GM12878 (cell line): ENCODE measurements around the gene ARHGEF17. TPM values are rescaled to one million over a fixed set of nuclear protein-coding genes. Genes with fewer than 3 reads are reported as not detected.

Source experiments
- EP300 ChIP-seq, 2 experiments: fragments of 150-350 bp in 1 of 2; IDR thresholded peaks; 2 replicates each; pipeline ENCODE4 v1.6.1; 2011 to 2012; ENCODE audit warnings: low read depth in 2 of 2, low read length in 2 of 2, borderline replicate concordance in 1 of 2, improper control_type of control experiment in 1 of 2, inconsistent platforms in 1 of 2; ENCODE audit not compliant: control insufficient read depth in 1 of 2
- FOXM1 ChIP-seq: IDR thresholded peaks from 2 replicates; pipeline ENCODE4 v1.6.1; 2012; ENCODE audit warnings: low read depth, mild to moderate bottlenecking, inconsistent platforms, low read length, moderate library complexity
- GABPA ChIP-seq: IDR thresholded peaks from 2 replicates; pipeline ENCODE4 v1.6.1; 2014; ENCODE audit warnings: antibody characterized with exemption, low read depth, mild to moderate bottlenecking, inconsistent platforms
- IKZF1 ChIP-seq: fragments of 450-650 bp; conservative IDR thresholded peaks from 2 replicates; pipeline ENCODE4 v1.6.1; 2017; ENCODE audit warnings: antibody characterized with exemption, mild to moderate bottlenecking
- IKZF2 ChIP-seq, 2 experiments: fragments of 450-650 bp; IDR thresholded peaks; 2 replicates each; pipeline ENCODE4 v1.6.1; 2017; ENCODE audit warnings: mild to moderate bottlenecking in 2 of 2, moderate library complexity in 2 of 2
- SMC3 ChIP-seq: IDR thresholded peaks from 2 replicates; pipeline ENCODE4 v1.6.1; 2011; ENCODE audit warnings: low read length, improper control_type of control experiment, borderline replicate concordance
- SPI1 ChIP-seq: IDR thresholded peaks from 2 replicates; pipeline ENCODE4 v1.6.1; 2011; ENCODE audit warnings: low read depth, mild to moderate bottlenecking, low read length, moderate library complexity, borderline replicate concordance; ENCODE audit not compliant: insufficient read depth
- SRF ChIP-seq, 2 experiments: IDR thresholded peaks; 2 replicates each; pipeline ENCODE4 v1.6.1; 2011; ENCODE audit warnings: low read depth in 2 of 2, low read length in 2 of 2, mild to moderate bottlenecking in 1 of 2, moderate library complexity in 1 of 2
- TCF7 ChIP-seq: IDR thresholded peaks from 2 replicates; pipeline ENCODE4 v1.6.1; 2014; ENCODE audit warnings: antibody characterized with exemption, borderline replicate concordance
- polyA plus RNA-seq, 11 experiments: library from polyadenylated mRNA; depleted of rRNA in 4 of 11; unstranded in 6 of 11; stranded (reverse) in 5 of 11; fragments of >200 nt; fragmentation: Nextera tagmentation in 4 of 11; fragmentation: Illumina TruSeq in 1 of 11; extraction: Ambion mirVana in 4 of 11; extraction: Trizol in 1 of 11; gene quantifications; 1 replicate in 1 of 11; 2 replicates in 10 of 11; pipeline versions ENCODE4 v1.2.1 to v1.2.3, GENCODE V29; 2011 to 2016; ENCODE audit warnings: inconsistent platforms in 2 of 11, missing spikeins in 2 of 11, low read depth in 1 of 11
- total RNA-seq, 4 experiments: library from RNA; depleted of rRNA in 3 of 4; stranded (reverse); fragments of >200 nt in 3 of 4; fragmentation: Illumina TruSeq in 1 of 4; extraction: Trizol in 1 of 4; gene quantifications; 2 replicates each; pipeline versions ENCODE4 v1.2.1 to v1.2.3, GENCODE V29; 2013 to 2021
- TF ChIP-seq, protein P1 (sequence below): fragments of 450-650 bp; IDR thresholded peaks from 2 replicates; pipeline ENCODE4 v1.6.1; 2017; ENCODE audit warnings: mild to moderate bottlenecking, low read depth, inconsistent platforms; ENCODE audit not compliant: poor library complexity, severe bottlenecking
- TF ChIP-seq, protein P2 (sequence below): IDR thresholded peaks from 2 replicates; pipeline ENCODE4 v1.6.1; 2012; ENCODE audit warnings: improper control_type of control experiment, low read depth, low read length; ENCODE audit not compliant: insufficient replicate concordance
- TF ChIP-seq, protein P3 (sequence below): IDR thresholded peaks from 2 replicates; pipeline ENCODE4 v1.6.1; 2012; ENCODE audit warnings: low read depth, low read length, improper control_type of control experiment
- TF ChIP-seq, protein P4 (sequence below): fragments of 450-650 bp; IDR thresholded peaks from 2 replicates; pipeline ENCODE4 v1.6.1; 2017; ENCODE audit warnings: low read depth, mild to moderate bottlenecking, moderate library complexity
- TF ChIP-seq, protein P5 (sequence below), 3 experiments: IDR thresholded peaks in 2 of 3; conservative IDR thresholded peaks in 1 of 3; 2 replicates each; pipeline ENCODE4 v1.5.1; 2011; ENCODE audit warnings: low read depth in 3 of 3, low read length in 3 of 3, mild to moderate bottlenecking in 3 of 3, control low read depth in 2 of 3, moderate library complexity in 2 of 3, inconsistent platforms in 1 of 3, mixed read lengths in 1 of 3; ENCODE audit not compliant: control insufficient read depth in 2 of 3, insufficient read depth in 1 of 3; ENCODE audit errors: extremely low read depth in 1 of 3

The ARHGEF17 gene
- total and polyA plus RNA-seq, 10 of the 15 experiments (the other 5 are each of a cell fraction or from before 2014, with no cell fraction given): 0.15 to 11.0 (median 1.7) TPM

DNA sequence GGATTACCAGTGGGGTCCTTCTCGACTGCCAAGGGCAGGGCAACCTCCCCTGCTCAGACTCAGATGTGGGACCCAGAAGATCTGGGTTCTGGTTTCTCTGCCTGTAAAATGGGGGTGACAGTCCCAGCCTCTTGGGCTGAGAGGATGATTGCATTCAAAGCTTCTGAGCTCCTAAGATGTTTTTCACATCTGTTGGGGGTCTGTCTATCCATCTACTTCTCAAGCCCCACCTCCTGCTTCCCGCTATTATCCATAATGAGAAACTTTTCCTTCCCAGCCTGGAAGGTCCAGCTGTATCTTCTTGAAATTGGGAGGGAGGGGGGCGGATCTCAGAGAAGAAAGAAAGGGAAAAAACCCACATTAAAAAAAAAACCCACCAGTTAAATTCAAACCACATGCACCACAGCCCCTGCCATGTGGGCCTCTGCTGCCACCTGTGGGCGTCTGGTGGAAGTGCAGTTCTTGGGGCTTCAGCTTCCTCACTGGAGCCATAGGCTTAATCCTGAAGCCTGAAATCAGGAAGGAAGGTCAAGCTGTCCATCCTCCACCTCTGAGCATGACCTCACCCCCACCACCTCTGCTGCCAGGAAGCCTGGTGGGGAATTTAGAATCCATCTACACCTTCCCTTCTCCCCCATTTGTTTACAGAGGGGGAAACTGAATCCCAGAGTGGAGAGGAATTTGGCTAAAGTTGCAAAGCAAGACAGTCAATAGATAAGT is 27.3 kb downstream of the ARHGEF17 start (continued):
- TF ChIP-seq, protein P1, sequence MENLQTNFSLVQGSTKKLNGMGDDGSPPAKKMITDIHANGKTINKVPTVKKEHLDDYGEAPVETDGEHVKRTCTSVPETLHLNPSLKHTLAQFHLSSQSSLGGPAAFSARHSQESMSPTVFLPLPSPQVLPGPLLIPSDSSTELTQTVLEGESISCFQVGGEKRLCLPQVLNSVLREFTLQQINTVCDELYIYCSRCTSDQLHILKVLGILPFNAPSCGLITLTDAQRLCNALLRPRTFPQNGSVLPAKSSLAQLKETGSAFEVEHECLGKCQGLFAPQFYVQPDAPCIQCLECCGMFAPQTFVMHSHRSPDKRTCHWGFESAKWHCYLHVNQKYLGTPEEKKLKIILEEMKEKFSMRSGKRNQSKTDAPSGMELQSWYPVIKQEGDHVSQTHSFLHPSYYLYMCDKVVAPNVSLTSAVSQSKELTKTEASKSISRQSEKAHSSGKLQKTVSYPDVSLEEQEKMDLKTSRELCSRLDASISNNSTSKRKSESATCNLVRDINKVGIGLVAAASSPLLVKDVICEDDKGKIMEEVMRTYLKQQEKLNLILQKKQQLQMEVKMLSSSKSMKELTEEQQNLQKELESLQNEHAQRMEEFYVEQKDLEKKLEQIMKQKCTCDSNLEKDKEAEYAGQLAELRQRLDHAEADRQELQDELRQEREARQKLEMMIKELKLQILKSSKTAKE: no peak
- TF ChIP-seq IKZF2 (IDR thresholded peaks at IDR 0.05) (peak; percentile 31 to 55; a peak in 2 of 4 replicates), SMC3 (peak; percentile 99), GABPA (no peak), SPI1 (peak; percentile 38; the same call in 1 of the 2 replicates), FOXM1 (0 out of 2 replicates have a peak, but pooled peaks have one; percentile 63), SRF (IDR thresholded peaks at IDR 0.05; ENCODE audit: low read depth in 2 of 2, low read length in 2 of 2) (0 out of 4 replicates have a peak, but pooled peaks of 1 of the 2 experiments have one; percentile 32), EP300 (IDR thresholded peaks at IDR 0.05; ENCODE audit: borderline replicate concordance in 1 of 2, control insufficient read depth in 1 of 2, low read depth in 2 of 2, low read length in 2 of 2) (0 out of 4 replicates have a peak, but pooled peaks of 1 of the 2 experiments have one; percentile 8), TCF7 (no peak), IKZF1 (0 out of 2 replicates have a peak, but pooled peaks have one; percentile 39)
- TF ChIP-seq, protein P2, sequence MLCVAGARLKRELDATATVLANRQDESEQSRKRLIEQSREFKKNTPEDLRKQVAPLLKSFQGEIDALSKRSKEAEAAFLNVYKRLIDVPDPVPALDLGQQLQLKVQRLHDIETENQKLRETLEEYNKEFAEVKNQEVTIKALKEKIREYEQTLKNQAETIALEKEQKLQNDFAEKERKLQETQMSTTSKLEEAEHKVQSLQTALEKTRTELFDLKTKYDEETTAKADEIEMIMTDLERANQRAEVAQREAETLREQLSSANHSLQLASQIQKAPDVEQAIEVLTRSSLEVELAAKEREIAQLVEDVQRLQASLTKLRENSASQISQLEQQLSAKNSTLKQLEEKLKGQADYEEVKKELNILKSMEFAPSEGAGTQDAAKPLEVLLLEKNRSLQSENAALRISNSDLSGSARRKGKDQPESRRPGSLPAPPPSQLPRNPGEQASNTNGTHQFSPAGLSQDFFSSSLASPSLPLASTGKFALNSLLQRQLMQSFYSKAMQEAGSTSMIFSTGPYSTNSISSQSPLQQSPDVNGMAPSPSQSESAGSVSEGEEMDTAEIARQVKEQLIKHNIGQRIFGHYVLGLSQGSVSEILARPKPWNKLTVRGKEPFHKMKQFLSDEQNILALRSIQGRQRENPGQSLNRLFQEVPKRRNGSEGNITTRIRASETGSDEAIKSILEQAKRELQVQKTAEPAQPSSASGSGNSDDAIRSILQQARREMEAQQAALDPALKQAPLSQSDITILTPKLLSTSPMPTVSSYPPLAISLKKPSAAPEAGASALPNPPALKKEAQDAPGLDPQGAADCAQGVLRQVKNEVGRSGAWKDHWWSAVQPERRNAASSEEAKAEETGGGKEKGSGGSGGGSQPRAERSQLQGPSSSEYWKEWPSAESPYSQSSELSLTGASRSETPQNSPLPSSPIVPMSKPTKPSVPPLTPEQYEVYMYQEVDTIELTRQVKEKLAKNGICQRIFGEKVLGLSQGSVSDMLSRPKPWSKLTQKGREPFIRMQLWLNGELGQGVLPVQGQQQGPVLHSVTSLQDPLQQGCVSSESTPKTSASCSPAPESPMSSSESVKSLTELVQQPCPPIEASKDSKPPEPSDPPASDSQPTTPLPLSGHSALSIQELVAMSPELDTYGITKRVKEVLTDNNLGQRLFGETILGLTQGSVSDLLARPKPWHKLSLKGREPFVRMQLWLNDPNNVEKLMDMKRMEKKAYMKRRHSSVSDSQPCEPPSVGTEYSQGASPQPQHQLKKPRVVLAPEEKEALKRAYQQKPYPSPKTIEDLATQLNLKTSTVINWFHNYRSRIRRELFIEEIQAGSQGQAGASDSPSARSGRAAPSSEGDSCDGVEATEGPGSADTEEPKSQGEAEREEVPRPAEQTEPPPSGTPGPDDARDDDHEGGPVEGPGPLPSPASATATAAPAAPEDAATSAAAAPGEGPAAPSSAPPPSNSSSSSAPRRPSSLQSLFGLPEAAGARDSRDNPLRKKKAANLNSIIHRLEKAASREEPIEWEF: peak; percentile 15
- TF ChIP-seq, protein P3, sequence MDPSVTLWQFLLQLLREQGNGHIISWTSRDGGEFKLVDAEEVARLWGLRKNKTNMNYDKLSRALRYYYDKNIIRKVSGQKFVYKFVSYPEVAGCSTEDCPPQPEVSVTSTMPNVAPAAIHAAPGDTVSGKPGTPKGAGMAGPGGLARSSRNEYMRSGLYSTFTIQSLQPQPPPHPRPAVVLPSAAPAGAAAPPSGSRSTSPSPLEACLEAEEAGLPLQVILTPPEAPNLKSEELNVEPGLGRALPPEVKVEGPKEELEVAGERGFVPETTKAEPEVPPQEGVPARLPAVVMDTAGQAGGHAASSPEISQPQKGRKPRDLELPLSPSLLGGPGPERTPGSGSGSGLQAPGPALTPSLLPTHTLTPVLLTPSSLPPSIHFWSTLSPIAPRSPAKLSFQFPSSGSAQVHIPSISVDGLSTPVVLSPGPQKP: 0 out of 2 replicates have a peak, but pooled peaks have one; percentile 42
- TF ChIP-seq, protein P4, sequence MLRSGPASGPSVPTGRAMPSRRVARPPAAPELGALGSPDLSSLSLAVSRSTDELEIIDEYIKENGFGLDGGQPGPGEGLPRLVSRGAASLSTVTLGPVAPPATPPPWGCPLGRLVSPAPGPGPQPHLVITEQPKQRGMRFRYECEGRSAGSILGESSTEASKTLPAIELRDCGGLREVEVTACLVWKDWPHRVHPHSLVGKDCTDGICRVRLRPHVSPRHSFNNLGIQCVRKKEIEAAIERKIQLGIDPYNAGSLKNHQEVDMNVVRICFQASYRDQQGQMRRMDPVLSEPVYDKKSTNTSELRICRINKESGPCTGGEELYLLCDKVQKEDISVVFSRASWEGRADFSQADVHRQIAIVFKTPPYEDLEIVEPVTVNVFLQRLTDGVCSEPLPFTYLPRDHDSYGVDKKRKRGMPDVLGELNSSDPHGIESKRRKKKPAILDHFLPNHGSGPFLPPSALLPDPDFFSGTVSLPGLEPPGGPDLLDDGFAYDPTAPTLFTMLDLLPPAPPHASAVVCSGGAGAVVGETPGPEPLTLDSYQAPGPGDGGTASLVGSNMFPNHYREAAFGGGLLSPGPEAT: peak; percentile 45; the same call in 1 of the 2 replicates
- TF ChIP-seq, protein P5, sequence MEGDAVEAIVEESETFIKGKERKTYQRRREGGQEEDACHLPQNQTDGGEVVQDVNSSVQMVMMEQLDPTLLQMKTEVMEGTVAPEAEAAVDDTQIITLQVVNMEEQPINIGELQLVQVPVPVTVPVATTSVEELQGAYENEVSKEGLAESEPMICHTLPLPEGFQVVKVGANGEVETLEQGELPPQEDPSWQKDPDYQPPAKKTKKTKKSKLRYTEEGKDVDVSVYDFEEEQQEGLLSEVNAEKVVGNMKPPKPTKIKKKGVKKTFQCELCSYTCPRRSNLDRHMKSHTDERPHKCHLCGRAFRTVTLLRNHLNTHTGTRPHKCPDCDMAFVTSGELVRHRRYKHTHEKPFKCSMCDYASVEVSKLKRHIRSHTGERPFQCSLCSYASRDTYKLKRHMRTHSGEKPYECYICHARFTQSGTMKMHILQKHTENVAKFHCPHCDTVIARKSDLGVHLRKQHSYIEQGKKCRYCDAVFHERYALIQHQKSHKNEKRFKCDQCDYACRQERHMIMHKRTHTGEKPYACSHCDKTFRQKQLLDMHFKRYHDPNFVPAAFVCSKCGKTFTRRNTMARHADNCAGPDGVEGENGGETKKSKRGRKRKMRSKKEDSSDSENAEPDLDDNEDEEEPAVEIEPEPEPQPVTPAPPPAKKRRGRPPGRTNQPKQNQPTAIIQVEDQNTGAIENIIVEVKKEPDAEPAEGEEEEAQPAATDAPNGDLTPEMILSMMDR (IDR thresholded peaks at IDR 0.05 in 2 of 3, conservative IDR thresholded peaks at IDR 0.05 in 1 of 3; ENCODE audit: control insufficient read depth in 2 of 3, extremely low read depth in 1 of 3, insufficient read depth in 1 of 3, low read depth in 3 of 3, low read length in 3 of 3): peak; percentile 98 to 99 (median 98); a peak in 5 of 6 replicates
